Stomach (tissue), 4 donors: Measurements from ENCODE around the gene FOXM1.

ENCODE experiments used
- EP300 ChIP-seq: sonication (generic); formaldehyde crosslinking; IDR thresholded peaks from one replicate; pipeline ENCODE4 v1.6.1; 2017; ENCODE audit warnings: antibody characterized with exemption
- POLR2A ChIP-seq, 4 donors: fragments of 450-650 bp; IDR thresholded peaks; one replicate each; pipeline ENCODE4 v1.6.1; 2016; ENCODE audit warnings: antibody characterized with exemption in 4 of 4, control low read depth in 2 of 4, mild to moderate bottlenecking in 1 of 4, moderate library complexity in 1 of 4
- TF ChIP-seq, protein P1 (sequence below), 7 experiments: fragments of 450-650 bp in 4 of 7; fragments of 200-600 bp in 3 of 7; sonication (generic) in 3 of 7; IDR thresholded peaks; one replicate each; pipeline ENCODE4 v1.5.1; 2016 to 2019; ENCODE audit warnings: antibody characterized with exemption in 7 of 7, control low read depth in 2 of 7, mild to moderate bottlenecking in 1 of 7

DNA sequence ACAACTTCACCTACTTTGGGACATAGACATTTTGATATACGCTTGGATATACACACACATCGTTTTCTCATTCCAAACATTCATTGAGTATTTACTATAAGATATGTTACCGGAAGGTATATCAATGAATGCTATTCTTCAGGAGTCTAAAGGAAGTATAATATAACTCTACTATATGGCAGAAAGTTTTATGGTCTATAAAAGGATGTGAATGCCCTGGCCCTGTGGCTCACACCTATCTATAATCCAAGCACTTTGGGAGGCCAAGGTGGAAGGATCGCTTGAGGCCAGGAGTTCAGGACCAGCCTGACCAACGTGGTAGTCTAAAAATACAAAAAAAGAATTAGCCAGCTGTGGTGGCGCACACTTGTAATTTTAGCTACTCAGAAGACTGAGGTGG is 47.7 kb downstream of the FOXM1 start:
- TF ChIP-seq, protein P1, sequence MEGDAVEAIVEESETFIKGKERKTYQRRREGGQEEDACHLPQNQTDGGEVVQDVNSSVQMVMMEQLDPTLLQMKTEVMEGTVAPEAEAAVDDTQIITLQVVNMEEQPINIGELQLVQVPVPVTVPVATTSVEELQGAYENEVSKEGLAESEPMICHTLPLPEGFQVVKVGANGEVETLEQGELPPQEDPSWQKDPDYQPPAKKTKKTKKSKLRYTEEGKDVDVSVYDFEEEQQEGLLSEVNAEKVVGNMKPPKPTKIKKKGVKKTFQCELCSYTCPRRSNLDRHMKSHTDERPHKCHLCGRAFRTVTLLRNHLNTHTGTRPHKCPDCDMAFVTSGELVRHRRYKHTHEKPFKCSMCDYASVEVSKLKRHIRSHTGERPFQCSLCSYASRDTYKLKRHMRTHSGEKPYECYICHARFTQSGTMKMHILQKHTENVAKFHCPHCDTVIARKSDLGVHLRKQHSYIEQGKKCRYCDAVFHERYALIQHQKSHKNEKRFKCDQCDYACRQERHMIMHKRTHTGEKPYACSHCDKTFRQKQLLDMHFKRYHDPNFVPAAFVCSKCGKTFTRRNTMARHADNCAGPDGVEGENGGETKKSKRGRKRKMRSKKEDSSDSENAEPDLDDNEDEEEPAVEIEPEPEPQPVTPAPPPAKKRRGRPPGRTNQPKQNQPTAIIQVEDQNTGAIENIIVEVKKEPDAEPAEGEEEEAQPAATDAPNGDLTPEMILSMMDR (IDR thresholded peaks at IDR 0.05), result no peak
- no peak for TF ChIP-seq POLR2A (IDR thresholded peaks at IDR 0.05)
- no peak for TF ChIP-seq EP300
